ENCODE measurements around the gene DAZAP1.

The DAZAP1 gene

GRCh38 chr19:1407528-1408299 lies at the start of gene DAZAP1:
TSS of gene DAZAP1 (plus strand) at chr19:1407586. CDS start at chr19:1407774, 188 bp downstream.
- DNase-seq = peak; percentile 57

GRCh38 chr19:1360126-1360817 lies 47.1 kb upstream of the DAZAP1 start:
- no peak for DNase-seq

GRCh38 chr19:1360818-1361461 lies 46.4 kb upstream of the DAZAP1 start:
- DNase-seq = peak; percentile 86

GRCh38 chr19:1361601-1362386 lies 45.6 kb upstream of the DAZAP1 start:
- DNase-seq = no peak

GRCh38 chr19:1362387-1363257 lies 44.8 kb upstream of the DAZAP1 start:
- no peak for DNase-seq

- DNase-seq = no peak
Observed at GRCh38 chr19:1363599-1363998, 43.8 kb upstream of the DAZAP1 start.

- DNase-seq = no peak
Observed at GRCh38 chr19:1364070-1364704, 43.2 kb upstream of the DAZAP1 start.

- DNase-seq = no peak
Observed at GRCh38 chr19:1365319-1366269, 41.8 kb upstream of the DAZAP1 start.

- DNase-seq = no peak
Observed at GRCh38 chr19:1366296-1366695, 41.1 kb upstream of the DAZAP1 start.

GRCh38 chr19:1366899-1367870 lies 40.2 kb upstream of the DAZAP1 start:
- no peak for DNase-seq

GRCh38 chr19:1369214-1369805 lies 38.1 kb upstream of the DAZAP1 start:
- DNase-seq = no peak

GRCh38 chr19:1370579-1371361 lies 36.6 kb upstream of the DAZAP1 start:
- no peak for DNase-seq

- DNase-seq = no peak
Observed at GRCh38 chr19:1373042-1373533, 34.3 kb upstream of the DAZAP1 start.

- no peak for DNase-seq
Observed at GRCh38 chr19:1373534-1374249, 33.7 kb upstream of the DAZAP1 start.

GRCh38 chr19:1374250-1374577 lies 33.2 kb upstream of the DAZAP1 start:
- DNase-seq = no peak

GRCh38 chr19:1376415-1376805 lies 31.0 kb upstream of the DAZAP1 start:
- DNase-seq = no peak
